Subcutaneous abdominal adipose tissue (tissue), 5 donors: ENCODE results near the gene NAPSA.
"Not testable (repeated sequence)": the region's sequence is repeated elsewhere in the genome, so short reads cannot be mapped to it uniquely, and the experiment has no call there.

Experiments used
- H3K27ac ChIP-seq: one replicate; pipeline ENCODE4 v1.7.0; 2013; ENCODE audit warnings: low read depth, mild to moderate bottlenecking, inconsistent platforms, low read length, moderate library complexity
- H3K27me3 ChIP-seq, 5 donors: one replicate each; pipeline ENCODE4 v1.7.0; 2013; ENCODE audit warnings: low read length in 5 of 5, inconsistent platforms in 1 of 5; ENCODE audit not compliant: control insufficient read depth in 5 of 5, insufficient read depth in 4 of 5
- H3K36me3 ChIP-seq, 5 donors: one replicate each; pipeline ENCODE4 v1.7.0; 2013; ENCODE audit warnings: low read length in 5 of 5; ENCODE audit not compliant: control insufficient read depth in 5 of 5, insufficient read depth in 5 of 5
- H3K4me1 ChIP-seq, 5 donors: one replicate each; pipeline ENCODE4 v1.7.0; 2013; ENCODE audit warnings: low read length in 5 of 5, mild to moderate bottlenecking in 3 of 5, moderate library complexity in 1 of 5; ENCODE audit not compliant: control insufficient read depth in 5 of 5, insufficient read depth in 5 of 5
- H3K4me3 ChIP-seq, 5 donors: one replicate each; pipeline ENCODE4 v1.7.0; 2013; ENCODE audit warnings: low read length in 5 of 5, low read depth in 1 of 5
- H3K9ac ChIP-seq, 5 donors: one replicate each; pipeline ENCODE4 v1.7.0; 2013; ENCODE audit warnings: low read length in 5 of 5, mild to moderate bottlenecking in 4 of 5, moderate library complexity in 3 of 5
- H3K9me3 ChIP-seq, 5 donors: one replicate each; pipeline ENCODE4 v1.7.0; 2013; ENCODE audit warnings: low read length in 5 of 5; ENCODE audit not compliant: control insufficient read depth in 5 of 5
- donor health status: healthy.
- donor health status: healthy.
- donor health status: healthy.
- donor health status: healthy.
- donor health status: healthy.

The NAPSA gene

GRCh38 chr19:50361290-50362029 lies 4.0 kb downstream of the NAPSA start:
- H3K4me3 ChIP-seq, result no peak overlapping the region
- H3K27me3 ChIP-seq, result no peaks in the 10 kb centered on the region
- H3K9ac ChIP-seq, result no peak overlapping the region
- no peaks in the 10 kb centered on the region for H3K36me3 ChIP-seq
- H3K9me3 ChIP-seq, result no peaks in the 10 kb centered on the region
- no peak overlapping the region for H3K27ac ChIP-seq
- peaks cover 0 to 20% (median 17%) of the 10 kb centered on the region in 5 donors for H3K4me1 ChIP-seq

- Histone ChIP-seq H3K9me3 (no peaks in the 10 kb centered on the region), H3K9ac (no peak overlapping the region), H3K27ac (no peak overlapping the region), H3K36me3 (no peaks in the 10 kb centered on the region), H3K4me3 (peak overlapping the region in 1 of 5 donors; percentile 72), H3K4me1 (peaks cover 0 to 20% (median 17%) of the 10 kb centered on the region in 5 donors), H3K27me3 (no peaks in the 10 kb centered on the region)
Observed at GRCh38 chr19:50359328-50359818, 6.1 kb downstream of the NAPSA start.

GRCh38 chr19:50358483-50359327 lies 6.7 kb downstream of the NAPSA start:
- Histone ChIP-seq H3K9ac (peak overlapping the region in 2 of 5 donors; percentile 48 to 69), H3K4me1 (peaks cover 0 to 20% (median 17%) of the 10 kb centered on the region in 5 donors), H3K27me3 (no peaks in the 10 kb centered on the region), H3K27ac (no peak overlapping the region), H3K36me3 (no peaks in the 10 kb centered on the region), H3K4me3 (peak overlapping the region; percentile 64 to 79 (median 72)), H3K9me3 (no peaks in the 10 kb centered on the region)

GRCh38 chr19:50357178-50358100 lies 8.0 kb downstream of the NAPSA start:
- H3K4me3 ChIP-seq, result peak overlapping the region; percentile 68 to 88 (median 72)
- peak overlapping the region; percentile 57 for H3K27ac ChIP-seq
- H3K36me3 ChIP-seq, result no peaks in the 10 kb centered on the region
- H3K9me3 ChIP-seq, result no peaks in the 10 kb centered on the region
- peaks cover 0 to 20% (median 17%) of the 10 kb centered on the region in 5 donors for H3K4me1 ChIP-seq
- H3K9ac ChIP-seq, result peak overlapping the region; percentile 56 to 79 (median 74)
- no peaks in the 10 kb centered on the region for H3K27me3 ChIP-seq

GRCh38 chr19:50356691-50357177 lies 8.7 kb downstream of the NAPSA start:
- Histone ChIP-seq H3K4me1 (peaks cover 0 to 20% (median 17%) of the 10 kb centered on the region in 5 donors), H3K27me3 (peaks cover 0 to 4% (median 0%) of the 10 kb centered on the region in 5 donors), H3K9ac (no peak overlapping the region), H3K27ac (no peak overlapping the region), H3K36me3 (no peaks in the 10 kb centered on the region), H3K9me3 (no peaks in the 10 kb centered on the region), H3K4me3 (peak overlapping the region in 3 of 5 donors; percentile 69 to 88 (median 72))

GRCh38 chr19:50353487-50353880 lies 12.0 kb downstream of the NAPSA start:
- Histone ChIP-seq H3K4me1 (peaks cover 0 to 14% (median 13%) of the 10 kb centered on the region in 5 donors), H3K27me3 (peaks cover 0 to 12% (median 0%) of the 10 kb centered on the region in 5 donors)
- not testable (repeated sequence) for H3K27ac ChIP-seq, H3K4me3 ChIP-seq, H3K9ac ChIP-seq, H3K36me3 ChIP-seq, H3K9me3 ChIP-seq

- Histone ChIP-seq H3K27me3 (peaks cover 0 to 12% (median 0%) of the 10 kb centered on the region in 5 donors), H3K9ac (no peak overlapping the region), H3K4me3 (no peak overlapping the region), H3K4me1 (peaks cover 0 to 2% (median 2%) of the 10 kb centered on the region in 5 donors), H3K9me3 (no peaks in the 10 kb centered on the region), H3K27ac (no peak overlapping the region), H3K36me3 (no peaks in the 10 kb centered on the region)
Observed at GRCh38 chr19:50352242-50352641, 13.2 kb downstream of the NAPSA start.

- Histone ChIP-seq H3K4me1 (peaks cover 0 to 3% (median 0%) of the 10 kb centered on the region in 5 donors), H3K27me3 (peaks cover 0 to 12% (median 0%) of the 10 kb centered on the region in 5 donors), H3K36me3 (no peaks in the 10 kb centered on the region), H3K9ac (no peak overlapping the region), H3K4me3 (no peak overlapping the region), H3K9me3 (peaks cover 2 to 8% (median 6%) of the 10 kb centered on the region in 5 donors), H3K27ac (no peak overlapping the region)
Observed at GRCh38 chr19:50349277-50350057, 16.0 kb downstream of the NAPSA start.
